NCI-H1048 (cell line): Measurements from ENCODE around the gene TRIM45.
A peak's percentile ranks its signal among the peaks of the same experiment; 100 is the strongest.
"Not testable (repeated sequence)": the region's sequence is repeated elsewhere in the genome, so short reads cannot be mapped to it uniquely, and the experiment has no call there.

Experiments
- DNase-seq: peaks from one replicate; lab custom pipeline; 2025; lab: John Stamatoyannopoulos, UW

The TRIM45 gene, protein sequence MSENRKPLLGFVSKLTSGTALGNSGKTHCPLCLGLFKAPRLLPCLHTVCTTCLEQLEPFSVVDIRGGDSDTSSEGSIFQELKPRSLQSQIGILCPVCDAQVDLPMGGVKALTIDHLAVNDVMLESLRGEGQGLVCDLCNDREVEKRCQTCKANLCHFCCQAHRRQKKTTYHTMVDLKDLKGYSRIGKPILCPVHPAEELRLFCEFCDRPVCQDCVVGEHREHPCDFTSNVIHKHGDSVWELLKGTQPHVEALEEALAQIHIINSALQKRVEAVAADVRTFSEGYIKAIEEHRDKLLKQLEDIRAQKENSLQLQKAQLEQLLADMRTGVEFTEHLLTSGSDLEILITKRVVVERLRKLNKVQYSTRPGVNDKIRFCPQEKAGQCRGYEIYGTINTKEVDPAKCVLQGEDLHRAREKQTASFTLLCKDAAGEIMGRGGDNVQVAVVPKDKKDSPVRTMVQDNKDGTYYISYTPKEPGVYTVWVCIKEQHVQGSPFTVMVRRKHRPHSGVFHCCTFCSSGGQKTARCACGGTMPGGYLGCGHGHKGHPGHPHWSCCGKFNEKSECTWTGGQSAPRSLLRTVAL

GRCh38 chr1:117121589-117122329 lies at the start of gene TRIM45:
Gene TRIM45 (minus strand): TSS chr1:117121749. CDS start chr1:117121201, 548 bp downstream.
- peak; percentile 88 for DNase-seq

- no peak for DNase-seq
Measured at GRCh38 chr1:117169871-117170596, 48.5 kb upstream of the TRIM45 start.

DNA sequence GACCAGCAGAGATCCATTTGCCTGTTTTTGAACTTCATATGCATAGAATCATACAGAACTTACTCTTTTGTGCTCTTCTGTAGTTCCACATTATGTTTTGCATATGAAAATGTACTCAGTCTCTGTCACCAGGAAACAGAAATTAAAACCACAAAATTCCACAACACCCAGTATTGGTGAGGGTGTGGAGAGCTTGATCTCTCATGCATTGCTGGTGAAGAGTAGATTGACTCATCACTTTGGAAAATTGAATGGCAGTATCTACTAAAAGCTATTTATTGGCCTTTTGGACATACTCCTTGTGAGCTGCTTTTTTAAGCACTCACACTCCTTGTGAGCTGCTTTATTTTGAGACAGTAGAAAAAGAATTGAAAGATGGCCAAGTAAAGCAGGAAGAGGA lies 45.9 kb upstream of the TRIM45 start:
- DNase-seq, result no peak

- no peak for DNase-seq
Measured at GRCh38 chr1:117166076-117166475, 44.5 kb upstream of the TRIM45 start.

DNA sequence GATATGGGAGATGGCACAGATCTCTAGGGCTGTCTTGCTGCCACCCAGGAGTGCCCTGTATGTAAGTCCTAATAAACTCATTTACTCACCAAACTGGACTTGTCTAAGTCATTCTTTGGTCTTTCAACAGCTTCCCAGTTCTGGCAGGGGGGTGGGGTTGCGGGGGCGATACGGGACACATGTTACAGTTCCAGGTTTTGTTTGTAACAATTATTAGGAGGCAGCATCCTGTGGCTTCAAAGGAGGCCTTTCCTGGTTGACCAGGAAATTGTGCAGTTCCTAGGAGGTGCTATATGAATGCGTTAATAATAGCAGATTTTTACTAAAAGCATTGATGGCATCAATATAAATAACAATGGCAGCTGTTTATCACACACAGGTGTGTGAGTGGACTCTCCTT lies 42.7 kb upstream of the TRIM45 start:
- no peak for DNase-seq

DNA sequence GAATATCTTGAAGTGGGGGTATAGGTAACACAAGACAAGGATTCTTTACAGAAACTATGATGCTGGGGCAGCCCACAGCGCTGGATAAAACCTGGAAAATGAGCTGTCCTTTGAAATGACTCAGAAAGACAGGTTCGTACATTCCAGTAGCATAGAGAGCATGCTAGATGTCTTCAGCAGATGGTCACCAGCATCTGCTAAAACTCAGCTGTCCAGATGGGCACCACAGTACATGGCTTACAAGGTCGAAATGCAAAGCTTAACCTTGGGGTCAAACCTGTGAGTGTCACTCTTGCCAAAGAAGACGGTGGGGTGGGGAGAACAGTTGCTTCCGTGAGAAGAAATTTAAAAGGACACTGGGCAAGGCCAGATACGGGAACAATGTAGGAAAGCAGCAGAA lies 41.3 kb upstream of the TRIM45 start:
- DNase-seq, result no peak

DNA sequence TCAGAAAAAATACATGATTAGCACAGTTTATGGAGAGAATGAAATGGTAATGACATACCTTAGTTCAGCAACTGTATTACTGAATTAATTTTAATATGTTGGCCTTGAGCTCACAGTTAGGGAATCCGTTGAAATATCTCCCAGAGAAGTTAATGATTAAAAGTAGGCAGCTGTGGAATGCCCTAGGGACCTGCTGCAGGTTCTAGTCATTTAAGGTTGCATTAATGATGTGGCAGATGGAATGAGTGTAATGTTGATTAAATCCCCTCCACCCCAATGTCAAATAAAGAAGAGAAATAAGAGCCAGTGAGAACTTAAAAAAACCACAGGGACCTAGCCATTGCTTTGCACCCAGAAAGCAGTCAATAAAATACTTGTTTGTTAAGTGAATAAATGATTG lies 40.3 kb upstream of the TRIM45 start:
- DNase-seq, result no peak

DNA sequence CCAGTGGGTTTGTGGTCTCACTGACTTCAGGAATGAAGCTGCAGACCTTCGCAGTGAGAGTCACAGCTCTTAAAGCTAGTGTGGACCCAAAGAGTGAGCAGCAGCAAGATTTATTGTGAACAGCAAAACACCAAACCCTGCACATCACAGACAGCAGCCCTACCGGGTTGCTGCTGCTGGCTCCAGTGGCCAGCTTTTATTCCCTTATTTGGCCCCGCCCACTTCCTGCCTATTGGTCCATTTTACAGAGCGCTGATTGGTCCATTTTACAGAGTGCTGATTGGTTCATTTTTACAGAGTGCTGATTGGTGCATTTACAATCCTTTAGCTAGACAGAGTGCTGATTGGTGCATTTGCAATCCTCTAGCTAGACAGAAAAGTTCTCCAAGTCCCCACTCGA lies 29.8 kb upstream of the TRIM45 start:
- DNase-seq, result not testable (repeated sequence)

DNA sequence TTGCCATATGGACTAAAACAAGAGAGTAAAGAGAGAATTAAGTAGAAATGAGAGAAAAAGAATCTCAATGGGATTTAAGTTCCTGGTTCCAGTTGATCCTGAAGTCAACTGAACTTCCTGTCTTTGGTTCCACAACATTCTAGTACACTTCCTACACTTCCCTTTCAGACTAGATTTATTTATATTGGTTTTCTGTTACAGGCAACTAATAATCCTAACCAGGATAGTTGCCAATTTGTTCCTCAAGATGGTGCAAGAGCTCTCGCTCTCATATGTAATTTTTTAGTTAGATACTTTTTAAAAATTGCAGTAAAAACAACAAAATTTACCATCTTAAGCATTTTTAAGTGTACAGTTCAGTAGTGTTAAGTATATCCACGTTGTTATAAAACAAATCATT lies 28.8 kb upstream of the TRIM45 start:
- no peak for DNase-seq

DNA sequence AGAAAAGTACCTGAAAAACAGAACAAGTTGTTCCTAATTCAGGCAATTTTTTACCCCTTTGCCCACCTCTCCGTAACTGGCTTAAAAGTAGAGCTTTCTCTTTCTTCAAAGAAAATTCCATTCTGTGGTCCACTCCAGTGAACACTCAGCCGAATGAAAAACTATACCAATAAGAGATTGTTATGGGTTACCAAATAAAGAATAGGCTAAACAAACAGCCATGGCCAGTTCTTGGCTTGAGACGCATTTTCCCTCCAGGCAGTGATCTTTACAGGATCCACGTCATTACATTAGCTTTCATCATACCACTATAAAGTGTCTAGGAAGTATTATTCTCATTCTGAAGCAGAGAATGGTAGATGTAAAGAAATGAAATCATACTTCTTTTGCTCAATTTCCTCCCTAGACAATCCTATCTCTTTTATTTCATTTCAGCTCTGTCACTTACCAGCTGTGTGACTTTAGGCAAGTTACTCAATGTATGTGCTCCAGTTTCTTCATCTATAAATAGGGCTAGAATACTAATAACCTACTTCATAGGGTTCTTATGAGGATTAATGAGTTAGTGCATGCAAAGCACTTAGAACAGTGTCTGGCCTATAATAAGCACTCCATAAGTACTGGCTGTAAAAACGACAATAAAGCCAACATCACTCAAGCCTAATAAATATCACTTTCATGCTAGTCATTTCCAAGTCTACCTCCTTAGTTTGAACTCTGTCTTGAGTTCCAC lies 26.5 kb upstream of the TRIM45 start:
- no peak for DNase-seq

DNA sequence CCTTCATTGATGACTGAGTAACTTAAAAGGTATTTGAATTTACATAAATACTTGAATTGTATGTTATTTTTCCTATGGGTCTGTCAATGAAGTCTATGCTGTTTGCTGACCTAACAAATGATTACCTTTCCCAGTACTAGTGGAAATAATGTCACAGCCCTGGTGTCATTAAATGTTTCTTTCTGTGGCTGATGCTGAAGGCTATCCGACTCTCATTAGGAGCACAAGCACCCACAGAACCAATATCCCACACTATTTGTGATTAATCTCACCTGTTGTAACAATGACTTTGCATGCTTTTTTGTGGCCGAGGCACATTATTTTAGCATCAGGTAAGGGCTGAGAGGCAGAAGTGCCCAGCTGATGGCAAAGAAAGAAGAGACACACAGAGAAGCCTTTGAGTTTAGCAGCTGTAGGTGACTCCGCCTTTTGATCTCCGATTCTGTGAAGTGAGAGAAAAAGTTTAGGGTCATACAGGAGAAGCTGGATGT lies 25.8 kb upstream of the TRIM45 start:
- no peak for DNase-seq

- DNase-seq, result peak; percentile 22
Measured at GRCh38 chr1:117146575-117147340, 25.2 kb upstream of the TRIM45 start.

DNA sequence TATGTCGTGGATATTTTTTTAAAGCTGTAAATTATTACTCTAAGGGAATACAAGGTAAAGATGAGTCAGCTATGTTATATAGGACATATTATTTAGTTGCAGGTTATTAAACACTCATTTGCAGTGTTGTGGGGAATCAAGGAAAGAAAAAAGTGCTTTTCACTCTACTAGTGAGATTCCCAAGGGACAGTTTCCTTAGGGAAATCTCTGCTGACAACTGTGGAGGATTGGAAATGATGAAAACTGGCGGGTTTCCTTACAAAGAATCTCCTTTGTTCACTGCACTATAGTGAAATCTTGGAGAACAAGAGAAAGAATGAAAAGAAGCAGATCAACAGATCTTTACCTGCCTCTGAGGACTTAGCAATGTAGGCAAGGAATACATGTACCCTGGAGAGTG lies 24.5 kb upstream of the TRIM45 start:
- DNase-seq, result no peak

- no peak for DNase-seq
Measured at GRCh38 chr1:117143871-117144270, 22.3 kb upstream of the TRIM45 start.

- DNase-seq, result no peak
Measured at GRCh38 chr1:117143172-117143571, 21.6 kb upstream of the TRIM45 start.

DNA sequence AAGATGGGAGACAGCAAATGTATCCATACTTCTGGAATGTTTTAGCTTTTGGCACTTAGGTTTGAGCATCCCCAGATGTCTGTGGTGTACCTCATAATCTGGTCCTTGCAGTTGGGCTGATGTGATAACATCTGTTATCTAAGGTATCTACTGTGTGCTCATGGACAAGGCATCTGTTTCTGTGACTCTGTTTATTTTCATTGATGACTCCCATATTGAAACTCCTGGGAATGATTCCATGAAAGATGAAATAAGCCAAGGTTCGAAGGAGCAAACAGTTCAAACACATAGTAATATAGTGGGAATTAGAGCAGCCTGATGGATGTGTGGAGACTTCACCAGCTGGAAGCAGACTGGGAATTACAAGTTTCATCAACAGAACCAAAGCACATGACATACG lies 20.7 kb upstream of the TRIM45 start:
- DNase-seq, result no peak

GRCh38 chr1:117138561-117138960 lies 17.0 kb upstream of the TRIM45 start:
- DNase-seq, result no peak

- no peak for DNase-seq
Measured at GRCh38 chr1:117138106-117138505, 16.6 kb upstream of the TRIM45 start.

GRCh38 chr1:117137281-117137855 lies 15.8 kb upstream of the TRIM45 start:
- DNase-seq, result no peak

- no peak for DNase-seq
Measured at GRCh38 chr1:117136749-117137148, 15.2 kb upstream of the TRIM45 start.
